Mesenchymal stem cell (in vitro differentiated cells and primary cell): ENCODE measurements around the gene VCPKMT.

Experiments
- DNase-seq: peaks from one replicate; pipeline ENCODE4 v3.0.0-alpha.2; 2013
- H2AFZ ChIP-seq: one replicate; pipeline ENCODE4 v1.6.1; 2013; ENCODE audit warnings: low read depth, mild to moderate bottlenecking, control low read depth, inconsistent platforms, low read length, moderate library complexity
- H2AK5ac ChIP-seq: 2 replicates; pipeline ENCODE4 v1.6.1; 2013; ENCODE audit warnings: low read length, moderate library complexity, mild to moderate bottlenecking, inconsistent platforms; ENCODE audit not compliant: severe bottlenecking
- H2BK120ac ChIP-seq: one replicate; pipeline ENCODE4 v1.6.1; 2013; ENCODE audit warnings: low read depth, mild to moderate bottlenecking, inconsistent platforms, low read length, moderate library complexity
- H2BK12ac ChIP-seq, 2 experiments: one replicate each; pipeline ENCODE4 v1.6.1; 2013; ENCODE audit warnings: inconsistent platforms in 2 of 2, low read length in 2 of 2, mild to moderate bottlenecking in 2 of 2, moderate library complexity in 2 of 2, control low read depth in 1 of 2
- H2BK15ac ChIP-seq: one replicate; pipeline ENCODE4 v1.6.1; 2013; ENCODE audit warnings: mild to moderate bottlenecking, low read depth, inconsistent platforms; ENCODE audit not compliant: poor library complexity, severe bottlenecking
- H2BK5ac ChIP-seq: 2 replicates; pipeline ENCODE4 v1.6.1; 2013; ENCODE audit warnings: low read depth, mild to moderate bottlenecking, low read length, control low read depth, inconsistent platforms; ENCODE audit not compliant: poor library complexity, severe bottlenecking
- H3K14ac ChIP-seq, 2 experiments: one replicate each; pipeline ENCODE4 v1.6.1; 2013; ENCODE audit warnings: inconsistent platforms in 2 of 2, low read length in 2 of 2, control low read depth in 1 of 2, mild to moderate bottlenecking in 1 of 2, moderate library complexity in 1 of 2
- H3K18ac ChIP-seq, 2 experiments: one replicate each; pipeline ENCODE4 v1.6.1; 2013; ENCODE audit warnings: inconsistent platforms in 2 of 2, low read length in 2 of 2, control low read depth in 1 of 2, low read depth in 1 of 2, mild to moderate bottlenecking in 1 of 2
- H3K23ac ChIP-seq, 2 experiments: one replicate each; pipeline ENCODE4 v1.6.1; 2013; ENCODE audit warnings: inconsistent platforms in 2 of 2, low read length in 2 of 2, mild to moderate bottlenecking in 2 of 2, moderate library complexity in 2 of 2, control low read depth in 1 of 2
- H3K27ac ChIP-seq: 2 replicates; pipeline ENCODE4 v1.5.1; 2013; ENCODE audit warnings: mild to moderate bottlenecking, moderate library complexity, low read length, control low read depth, inconsistent platforms; ENCODE audit not compliant: poor library complexity, severe bottlenecking
- H3K27me3 ChIP-seq, 2 experiments: 2 replicates each; pipeline versions ENCODE4 v1.6.1 to v1.7.0; 2013; ENCODE audit warnings: low read length in 2 of 2, mild to moderate bottlenecking in 2 of 2, moderate library complexity in 2 of 2, control low read depth in 1 of 2, inconsistent platforms in 1 of 2; ENCODE audit not compliant: control insufficient read depth in 1 of 2, insufficient read depth in 1 of 2
- H3K36me3 ChIP-seq, 2 experiments: 2 replicates each; pipeline versions ENCODE4 v1.6.1 to v1.7.0; 2013; ENCODE audit warnings: low read length in 2 of 2, control low read depth in 1 of 2, inconsistent platforms in 1 of 2, low read depth in 1 of 2, mild to moderate bottlenecking in 1 of 2; ENCODE audit not compliant: insufficient read depth in 2 of 2, control insufficient read depth in 1 of 2
- H3K4ac ChIP-seq, 2 experiments: one replicate each; pipeline ENCODE4 v1.6.1; 2013; ENCODE audit warnings: inconsistent platforms in 2 of 2, low read length in 2 of 2, mild to moderate bottlenecking in 2 of 2, moderate library complexity in 2 of 2, control low read depth in 1 of 2, low read depth in 1 of 2
- H3K4me1 ChIP-seq: 2 replicates; pipeline ENCODE4 v1.6.1; 2013; ENCODE audit warnings: low read depth, low read length, control low read depth; ENCODE audit not compliant: control insufficient read depth, insufficient read depth
- H3K4me2 ChIP-seq: 2 replicates; pipeline ENCODE4 v1.6.1; 2013; ENCODE audit warnings: low read length, mild to moderate bottlenecking, inconsistent platforms; ENCODE audit not compliant: poor library complexity, severe bottlenecking
- H3K4me3 ChIP-seq, 2 experiments: 2 replicates each; pipeline versions ENCODE4 v1.5.1 to v1.7.0; 2013; ENCODE audit warnings: low read length in 2 of 2, mild to moderate bottlenecking in 2 of 2, control low read depth in 1 of 2, low read depth in 1 of 2; ENCODE audit not compliant: insufficient read depth in 1 of 2
- H3K79me1 ChIP-seq: replicated peaks from 2 replicates; pipeline ENCODE4 v1.6.1; 2013; ENCODE audit warnings: mild to moderate bottlenecking, control low read depth, low read length, inconsistent platforms; ENCODE audit not compliant: poor library complexity, severe bottlenecking
- H3K9ac ChIP-seq: 2 replicates; pipeline ENCODE4 v1.7.0; 2013; ENCODE audit warnings: mild to moderate bottlenecking, low read length, moderate library complexity
- H3K9me3 ChIP-seq: 2 replicates; pipeline ENCODE4 v1.7.0; 2013; ENCODE audit warnings: mild to moderate bottlenecking, low read length; ENCODE audit not compliant: control insufficient read depth
- H4K8ac ChIP-seq: one replicate; pipeline ENCODE4 v1.6.1; 2013; ENCODE audit warnings: inconsistent platforms, mild to moderate bottlenecking, low read length, moderate library complexity
- H4K91ac ChIP-seq: one replicate; pipeline ENCODE4 v1.6.1; 2013; ENCODE audit warnings: mild to moderate bottlenecking, low read length, inconsistent platforms
- WGBS: methylation state at CpG from one replicate; pipeline ENCODE4 v1.1.7; 2013; ENCODE audit warnings: mixed read lengths; 5-methylcytosine and 5-hydroxymethylcytosine counted together

Gene VCPKMT

GRCh38 chr14:50086321-50086711 lies 30.1 kb downstream of the VCPKMT start:
- no peak overlapping the region for H3K14ac ChIP-seq
- WGBS = 88% methylated on average over 2 of the region's 2 CpGs
- no peak overlapping the region for H3K23ac ChIP-seq
- no peak overlapping the region for H3K27ac ChIP-seq
- no peak overlapping the region for H4K91ac ChIP-seq
- H3K79me1 ChIP-seq = no peaks in the 10 kb centered on the region
- DNase-seq = no peak
- H3K18ac ChIP-seq = no peak overlapping the region
- no peak overlapping the region for H2BK5ac ChIP-seq
- no peak overlapping the region for H2BK15ac ChIP-seq
- H2AK5ac ChIP-seq = no peak overlapping the region
- no peak overlapping the region for H2BK12ac ChIP-seq
- H3K4me3 ChIP-seq = no peak overlapping the region
- no peak overlapping the region for H3K4me2 ChIP-seq
- H3K27me3 ChIP-seq = no peaks in the 10 kb centered on the region
- peaks cover 6% of the 10 kb centered on the region in 2 experiments for H3K36me3 ChIP-seq
- H3K4me1 ChIP-seq = peaks cover 4% of the 10 kb centered on the region
- H3K9me3 ChIP-seq = no peaks in the 10 kb centered on the region
- no peak overlapping the region for H2BK120ac ChIP-seq
- no peak overlapping the region for H3K9ac ChIP-seq
- H3K4ac ChIP-seq = no peak overlapping the region
- H4K8ac ChIP-seq = no peak overlapping the region
- no peak overlapping the region for H2AFZ ChIP-seq

DNA sequence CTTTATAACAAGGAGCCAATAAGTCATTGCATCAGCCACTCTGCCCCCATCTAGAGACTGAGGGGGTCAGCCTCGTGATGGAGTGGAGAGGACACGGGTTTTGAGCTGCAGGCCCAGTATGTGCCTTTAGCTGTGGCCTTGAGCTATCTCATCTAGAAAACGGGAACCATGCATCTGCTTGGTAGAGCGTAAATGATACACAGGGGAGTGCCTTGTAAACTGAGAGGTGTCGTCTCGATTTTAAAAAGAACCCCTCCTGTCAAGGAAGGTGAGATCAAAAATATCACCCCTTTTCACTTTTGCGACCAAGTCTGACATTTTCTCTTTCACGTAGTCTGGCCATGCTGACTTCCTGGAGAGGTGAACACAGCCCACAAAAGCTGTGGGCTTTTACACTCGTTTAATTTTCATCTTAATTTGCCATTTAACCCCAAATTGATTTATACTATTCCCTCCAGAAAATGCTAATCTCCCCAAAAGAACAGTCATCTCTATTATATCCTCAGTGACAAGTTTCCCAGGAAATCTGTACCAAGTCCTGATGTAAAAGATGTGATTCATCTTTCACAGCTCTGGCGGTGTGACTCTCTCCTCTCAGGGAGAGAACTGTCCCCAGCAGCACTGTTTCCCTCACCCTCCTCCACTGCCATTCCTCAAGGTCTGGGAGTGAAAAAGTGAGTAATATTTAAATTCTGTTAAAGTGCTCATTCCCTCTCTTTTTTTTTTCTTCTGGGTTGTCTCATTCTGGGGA lies 30.6 kb downstream of the VCPKMT start:
- Histone ChIP-seq H2BK12ac (no peak overlapping the region), H3K9ac (no peak overlapping the region), H2BK15ac (no peak overlapping the region), H3K9me3 (no peaks in the 10 kb centered on the region), H3K4me3 (no peak overlapping the region), H2AFZ (no peak overlapping the region), H3K79me1 (no peaks in the 10 kb centered on the region), H3K27me3 (no peaks in the 10 kb centered on the region), H2AK5ac (no peak overlapping the region), H2BK120ac (no peak overlapping the region), H3K27ac (no peak overlapping the region), H3K18ac (no peak overlapping the region), H4K8ac (no peak overlapping the region), H4K91ac (no peak overlapping the region), H3K4me2 (no peak overlapping the region), H3K4ac (no peak overlapping the region), H3K14ac (no peak overlapping the region), H3K36me3 (peaks cover 5 to 6% of the 10 kb centered on the region in 2 experiments), H3K23ac (no peak overlapping the region), H3K4me1 (peaks cover 4% of the 10 kb centered on the region), H2BK5ac (no peak overlapping the region)
- 97% methylated on average over 9 of the region's 10 CpGs for WGBS
- peak; percentile 63 for DNase-seq

- Histone ChIP-seq H3K4me2 (no peak overlapping the region), H3K27ac (no peak overlapping the region), H3K14ac (no peak overlapping the region), H2BK15ac (no peak overlapping the region), H3K36me3 (peaks cover 5 to 6% of the 10 kb centered on the region in 2 experiments), H4K91ac (no peak overlapping the region), H3K79me1 (no peaks in the 10 kb centered on the region), H2BK120ac (no peak overlapping the region), H2BK5ac (no peak overlapping the region), H3K4me1 (peaks cover 4% of the 10 kb centered on the region), H3K4me3 (no peak overlapping the region), H3K9ac (no peak overlapping the region), H2AFZ (no peak overlapping the region), H3K23ac (no peak overlapping the region), H3K9me3 (no peaks in the 10 kb centered on the region), H2BK12ac (no peak overlapping the region), H2AK5ac (no peak overlapping the region), H4K8ac (no peak overlapping the region), H3K18ac (no peak overlapping the region), H3K27me3 (no peaks in the 10 kb centered on the region), H3K4ac (no peak overlapping the region)
- 98% methylated on average over 3 of the region's 3 CpGs for WGBS
- no peak for DNase-seq
Measured at GRCh38 chr14:50084666-50085065, 31.7 kb downstream of the VCPKMT start.

GRCh38 chr14:50083467-50084337 lies 32.7 kb downstream of the VCPKMT start:
- H3K27me3 ChIP-seq = no peaks in the 10 kb centered on the region
- H3K23ac ChIP-seq = no peak overlapping the region
- no peak overlapping the region for H4K8ac ChIP-seq
- no peak overlapping the region for H3K4me3 ChIP-seq
- WGBS = 95% methylated on average over 16 of the region's 17 CpGs
- no peak overlapping the region for H2BK15ac ChIP-seq
- H2AFZ ChIP-seq = no peak overlapping the region
- no peak overlapping the region for H3K27ac ChIP-seq
- H4K91ac ChIP-seq = no peak overlapping the region
- no peak overlapping the region for H2BK120ac ChIP-seq
- no peak overlapping the region for H3K4me2 ChIP-seq
- H3K9ac ChIP-seq = peak overlapping the region; percentile 72
- no peak overlapping the region for H2BK12ac ChIP-seq
- DNase-seq = no peak
- no peaks in the 10 kb centered on the region for H3K79me1 ChIP-seq
- H3K4me1 ChIP-seq = peaks cover 4% of the 10 kb centered on the region
- no peak overlapping the region for H3K18ac ChIP-seq
- H2AK5ac ChIP-seq = no peak overlapping the region
- H3K14ac ChIP-seq = no peak overlapping the region
- no peak overlapping the region for H2BK5ac ChIP-seq
- no peaks in the 10 kb centered on the region for H3K9me3 ChIP-seq
- H3K4ac ChIP-seq = no peak overlapping the region
- peaks cover 0 to 3% of the 10 kb centered on the region in 2 experiments for H3K36me3 ChIP-seq
